ENCODE results near the gene AFAP1. TPM values are rescaled to one million over a fixed set of nuclear protein-coding genes. Genes with fewer than 3 reads are reported as not detected.

The AFAP1 gene
- total RNA-seq, 2 donors from 2014 or later: 29.7 to 43.9 TPM

DNA sequence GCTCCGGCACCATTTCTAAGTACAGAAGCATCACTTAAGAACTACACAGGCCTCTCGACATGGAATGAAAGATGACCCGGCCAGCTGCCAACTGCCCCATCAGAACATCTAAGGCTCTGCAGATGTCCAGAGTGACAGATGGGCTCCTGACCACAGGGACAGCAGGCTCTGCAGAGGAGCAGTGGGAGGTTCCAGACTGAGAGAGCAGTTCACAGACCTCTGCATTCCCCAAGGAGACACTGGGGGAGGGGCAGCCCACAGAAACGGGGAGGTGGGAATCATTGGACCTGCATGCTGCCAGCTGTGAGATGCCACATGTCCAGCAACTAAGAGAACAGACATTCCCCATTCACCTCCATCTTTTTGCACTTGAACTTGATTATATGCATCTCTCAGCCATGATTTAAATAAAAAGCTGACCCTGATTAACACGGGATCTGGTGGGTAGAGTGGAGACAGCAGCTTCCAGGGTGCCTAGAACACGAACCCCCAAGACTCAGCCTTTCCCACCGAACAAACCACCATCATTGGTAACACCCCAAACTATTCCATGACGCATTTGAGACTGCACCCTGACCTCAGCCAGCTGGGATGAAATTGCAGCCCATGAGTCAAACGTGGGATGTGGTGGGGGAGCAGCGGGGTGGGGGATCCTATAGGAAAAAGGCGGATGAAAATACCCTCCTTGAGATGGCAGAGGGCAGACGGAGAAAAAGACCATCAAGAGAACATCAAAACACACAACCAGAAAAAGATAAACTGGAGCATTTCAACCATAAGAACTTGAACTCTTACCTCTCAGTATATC lies 47.2 kb downstream of the AFAP1 start:
- intact Hi-C loops (cut with DNase I): no loop called here
- TF ChIP-seq, protein P1, sequence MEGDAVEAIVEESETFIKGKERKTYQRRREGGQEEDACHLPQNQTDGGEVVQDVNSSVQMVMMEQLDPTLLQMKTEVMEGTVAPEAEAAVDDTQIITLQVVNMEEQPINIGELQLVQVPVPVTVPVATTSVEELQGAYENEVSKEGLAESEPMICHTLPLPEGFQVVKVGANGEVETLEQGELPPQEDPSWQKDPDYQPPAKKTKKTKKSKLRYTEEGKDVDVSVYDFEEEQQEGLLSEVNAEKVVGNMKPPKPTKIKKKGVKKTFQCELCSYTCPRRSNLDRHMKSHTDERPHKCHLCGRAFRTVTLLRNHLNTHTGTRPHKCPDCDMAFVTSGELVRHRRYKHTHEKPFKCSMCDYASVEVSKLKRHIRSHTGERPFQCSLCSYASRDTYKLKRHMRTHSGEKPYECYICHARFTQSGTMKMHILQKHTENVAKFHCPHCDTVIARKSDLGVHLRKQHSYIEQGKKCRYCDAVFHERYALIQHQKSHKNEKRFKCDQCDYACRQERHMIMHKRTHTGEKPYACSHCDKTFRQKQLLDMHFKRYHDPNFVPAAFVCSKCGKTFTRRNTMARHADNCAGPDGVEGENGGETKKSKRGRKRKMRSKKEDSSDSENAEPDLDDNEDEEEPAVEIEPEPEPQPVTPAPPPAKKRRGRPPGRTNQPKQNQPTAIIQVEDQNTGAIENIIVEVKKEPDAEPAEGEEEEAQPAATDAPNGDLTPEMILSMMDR (IDR thresholded peaks at IDR 0.05): no peak
- DNase-seq: no peak
- no peaks in the 10 kb centered on the region for H3K9me3 ChIP-seq
- H3K9ac ChIP-seq (ENCODE audit: low read depth in 2 of 2, low read length in 2 of 2): no peak overlapping the region
- H3K36me3 ChIP-seq: no peaks in the 10 kb centered on the region
- no peak overlapping the region for H3K4me3 ChIP-seq
- peaks cover 5% of the 10 kb centered on the region for H3K4me1 ChIP-seq
- no peak overlapping the region for H3K27ac ChIP-seq
- no peaks in the 10 kb centered on the region for H3K27me3 ChIP-seq

DNA sequence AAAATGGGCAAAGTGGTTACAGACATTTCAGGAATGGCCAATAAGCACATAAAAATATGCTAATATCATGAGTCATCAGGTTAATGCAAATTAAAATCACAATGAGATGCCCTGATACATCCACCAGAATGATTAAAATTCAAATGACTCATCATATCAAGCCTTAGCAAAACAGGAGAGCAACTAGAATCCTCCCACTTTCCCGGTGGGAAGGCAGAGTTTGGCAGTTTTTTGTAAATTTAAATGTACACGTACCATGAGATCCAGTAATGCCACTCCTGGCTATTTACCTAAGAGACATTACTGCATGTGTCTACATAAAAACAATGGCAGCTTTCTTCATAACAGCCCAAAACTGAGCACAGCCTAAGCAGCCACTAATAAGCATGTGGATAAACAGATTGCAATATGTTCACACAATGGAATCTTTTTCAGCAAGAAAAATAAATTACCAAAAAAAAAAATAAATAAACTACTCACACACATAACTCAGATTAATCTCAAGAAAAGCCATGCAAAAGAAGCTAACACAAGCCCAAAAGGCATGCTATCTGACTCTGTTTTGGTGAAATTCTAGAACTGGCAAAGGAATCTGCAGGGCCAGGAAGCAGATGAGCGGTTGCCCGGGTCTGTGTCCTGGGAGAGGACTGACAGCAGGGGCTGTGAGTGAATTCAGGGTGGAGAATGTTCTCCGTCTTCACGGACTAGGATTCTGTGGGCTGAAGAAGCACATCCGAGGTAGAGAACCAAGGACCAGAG lies 48.8 kb downstream of the AFAP1 start:
- no peaks in the 10 kb centered on the region for H3K27me3 ChIP-seq
- TF ChIP-seq, protein P1 (IDR thresholded peaks at IDR 0.05): no peak
- H3K4me3 ChIP-seq: no peak overlapping the region
- intact Hi-C loops (cut with DNase I): no loop called here
- no peak overlapping the region for H3K27ac ChIP-seq
- H3K9ac ChIP-seq (ENCODE audit: low read depth in 2 of 2, low read length in 2 of 2): no peak overlapping the region
- H3K36me3 ChIP-seq: no peaks in the 10 kb centered on the region
- H3K9me3 ChIP-seq: no peaks in the 10 kb centered on the region
- no peak for DNase-seq
- H3K4me1 ChIP-seq: peaks cover 5% of the 10 kb centered on the region

DNA sequence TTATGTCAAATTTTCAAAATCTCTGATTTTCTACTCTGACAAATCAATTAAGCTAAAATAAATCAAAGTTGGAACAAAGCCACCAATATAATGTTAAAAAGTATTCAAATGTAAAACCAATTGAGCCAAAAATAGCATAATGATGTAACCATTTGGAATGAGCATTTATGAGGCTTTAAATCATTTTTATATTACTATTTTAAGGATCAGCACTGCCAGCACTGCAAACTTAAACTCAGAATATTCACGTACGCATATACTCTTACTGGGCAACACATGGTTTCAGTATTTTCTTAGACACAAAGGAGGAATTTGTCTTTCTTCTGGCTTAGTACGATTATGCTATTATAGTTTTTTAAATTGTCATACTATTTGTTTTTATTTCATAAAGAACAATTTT lies 52.2 kb downstream of the AFAP1 start:
- no peaks in the 10 kb centered on the region for H3K36me3 ChIP-seq
- H3K9ac ChIP-seq (ENCODE audit: low read depth in 2 of 2, low read length in 2 of 2): no peak overlapping the region
- no peak overlapping the region for H3K27ac ChIP-seq
- no peak for DNase-seq
- TF ChIP-seq, protein P1 (IDR thresholded peaks at IDR 0.05): no peak
- intact Hi-C loops (cut with DNase I): no loop called here
- no peak overlapping the region for H3K4me3 ChIP-seq
- no peaks in the 10 kb centered on the region for H3K27me3 ChIP-seq
- peaks cover 5% of the 10 kb centered on the region for H3K4me1 ChIP-seq
- no peaks in the 10 kb centered on the region for H3K9me3 ChIP-seq

DNA sequence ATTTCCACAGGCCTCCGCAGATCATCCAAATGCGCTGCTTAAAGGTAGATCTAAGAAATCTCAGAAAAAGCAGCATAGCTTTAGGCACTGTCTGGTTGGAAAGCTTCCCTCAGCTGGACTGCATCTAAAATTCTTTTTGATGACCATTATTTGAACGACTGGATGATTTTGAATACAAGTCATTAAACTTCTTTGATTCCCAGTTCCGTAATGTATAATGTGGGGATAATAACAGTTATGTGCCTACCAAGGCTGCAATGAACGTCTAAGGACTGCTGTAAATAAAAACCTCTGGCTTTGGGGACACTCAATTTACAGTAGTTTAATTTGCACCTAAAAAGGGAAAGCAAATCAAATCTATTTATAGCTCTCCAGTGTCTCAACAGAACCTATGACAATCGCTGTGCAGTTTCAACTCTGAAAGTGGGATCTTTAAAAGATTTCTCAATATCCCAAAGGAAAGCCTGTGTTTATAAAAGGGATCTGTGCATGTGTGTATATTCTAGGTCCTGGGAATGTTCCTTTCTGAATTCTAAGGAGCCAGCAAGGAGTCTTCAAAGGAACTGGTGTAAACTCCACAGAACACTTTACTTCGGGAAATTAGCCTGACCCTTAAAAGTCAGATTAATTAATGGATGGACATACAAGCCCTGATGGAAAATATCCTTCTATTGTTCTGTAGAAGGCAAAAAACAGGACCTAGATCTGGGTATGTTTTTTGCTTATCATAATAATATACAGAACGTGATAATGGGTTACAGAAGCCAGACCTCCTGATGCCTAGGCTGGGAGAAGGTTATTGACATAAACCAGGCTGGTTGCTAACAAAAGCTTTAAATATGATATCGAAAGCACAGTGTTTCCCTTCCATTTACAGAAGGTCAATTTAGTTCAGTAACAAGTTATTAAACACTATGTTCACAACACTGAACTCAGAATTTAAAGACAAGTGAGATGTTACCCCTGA lies 53.4 kb downstream of the AFAP1 start:
- H3K9ac ChIP-seq (ENCODE audit: low read depth in 2 of 2, low read length in 2 of 2): no peak overlapping the region
- no peak overlapping the region for H3K27ac ChIP-seq
- no peaks in the 10 kb centered on the region for H3K27me3 ChIP-seq
- H3K36me3 ChIP-seq: no peaks in the 10 kb centered on the region
- H3K4me1 ChIP-seq: no peaks in the 10 kb centered on the region
- DNase-seq: no peak
- TF ChIP-seq, protein P1 (IDR thresholded peaks at IDR 0.05): no peak
- no peaks in the 10 kb centered on the region for H3K9me3 ChIP-seq
- intact Hi-C loops (cut with DNase I): no loop called here
- no peak overlapping the region for H3K4me3 ChIP-seq

Measured in colonic mucosa (tissue), 4 donors.